Parathyroid adenoma (tissue), 2 donors: ENCODE data around the gene BAHCC1.

Experiments used
- H2AFZ ChIP-seq: fragments of 300-600 bp; sonication (generic); one replicate; pipeline ENCODE4 v1.7.0; 2017; ENCODE audit warnings: antibody characterized with exemption, mild to moderate bottlenecking
- H3K27ac ChIP-seq: fragments of 300-600 bp; sonication (generic); one replicate; pipeline ENCODE4 v1.7.0; 2017
- H3K27me3 ChIP-seq: fragments of 300-600 bp; sonication (generic); one replicate; pipeline ENCODE4 v1.7.0; 2017; ENCODE audit warnings: low read length; ENCODE audit not compliant: control insufficient read depth, insufficient read depth
- H3K36me3 ChIP-seq: fragments of 300-600 bp; sonication (generic); one replicate; pipeline ENCODE4 v1.7.0; 2017; ENCODE audit warnings: low read length; ENCODE audit not compliant: control insufficient read depth, insufficient read depth
- H3K4me1 ChIP-seq: fragments of 300-600 bp; sonication (generic); one replicate; pipeline ENCODE4 v1.7.0; 2017; ENCODE audit warnings: control low read depth
- H3K4me2 ChIP-seq: fragments of 300-600 bp; sonication (generic); one replicate; pipeline ENCODE4 v1.7.0; 2017; ENCODE audit warnings: low read length
- H3K4me3 ChIP-seq: fragments of 300-600 bp; sonication (generic); one replicate; pipeline ENCODE4 v1.7.0; 2017; ENCODE audit warnings: low read depth, low read length
- H3K79me2 ChIP-seq: fragments of 300-600 bp; sonication (generic); one replicate; pipeline ENCODE4 v1.7.0; 2017; ENCODE audit warnings: control low read depth
- H3K9ac ChIP-seq: fragments of 300-600 bp; sonication (generic); one replicate; pipeline ENCODE4 v1.7.0; 2017; ENCODE audit warnings: mild to moderate bottlenecking
- H3K9me3 ChIP-seq: fragments of 300-600 bp; sonication (generic); one replicate; pipeline ENCODE4 v1.7.0; 2017; ENCODE audit warnings: low read length; ENCODE audit not compliant: control insufficient read depth
- CTCF ChIP-seq: fragments of 300-600 bp; sonication (generic); IDR thresholded peaks from one replicate; pipeline ENCODE4 v1.7.0; 2017; ENCODE audit warnings: antibody characterized with exemption, mild to moderate bottlenecking
- donor health status: primary hyperparathyroidism.

BAHCC1 gene

GRCh38 chr17:81438007-81438659 is 42.9 kb downstream of the BAHCC1 start:
- no peaks in the 10 kb centered on the region for H3K9me3 ChIP-seq
- H3K36me3 ChIP-seq: no peaks in the 10 kb centered on the region
- H3K9ac ChIP-seq: no peak overlapping the region
- no peaks in the 10 kb centered on the region for H3K27me3 ChIP-seq
- no peak for TF ChIP-seq CTCF
- H3K4me3 ChIP-seq: no peak overlapping the region
- H3K27ac ChIP-seq: no peak overlapping the region
- no peak overlapping the region for H2AFZ ChIP-seq
- H3K79me2 ChIP-seq: no peaks in the 10 kb centered on the region
- H3K4me1 ChIP-seq: no peaks in the 10 kb centered on the region
- H3K4me2 ChIP-seq: no peak overlapping the region

- H3K36me3 ChIP-seq: no peaks in the 10 kb centered on the region
- H3K79me2 ChIP-seq: no peaks in the 10 kb centered on the region
- TF ChIP-seq CTCF: no peak
- H3K4me1 ChIP-seq: no peaks in the 10 kb centered on the region
- H3K9me3 ChIP-seq: no peaks in the 10 kb centered on the region
- no peak overlapping the region for H3K9ac ChIP-seq
- H3K4me2 ChIP-seq: no peak overlapping the region
- no peak overlapping the region for H2AFZ ChIP-seq
- H3K27me3 ChIP-seq: no peaks in the 10 kb centered on the region
- no peak overlapping the region for H3K4me3 ChIP-seq
- H3K27ac ChIP-seq: no peak overlapping the region
These were observed 43.4 kb downstream of the BAHCC1 start for GRCh38 chr17:81438688-81439087.

GRCh38 chr17:81440051-81440471 is 44.8 kb downstream of the BAHCC1 start:
- H3K4me1 ChIP-seq: no peaks in the 10 kb centered on the region

GRCh38 chr17:81440511-81441244 is 45.4 kb downstream of the BAHCC1 start:
- peak; percentile 15 for TF ChIP-seq CTCF
- Histone ChIP-seq H3K27ac (no peak overlapping the region), H3K36me3 (no peaks in the 10 kb centered on the region), H3K27me3 (no peaks in the 10 kb centered on the region), H3K4me3 (no peak overlapping the region), H2AFZ (no peak overlapping the region), H3K79me2 (no peaks in the 10 kb centered on the region), H3K4me1 (no peaks in the 10 kb centered on the region), H3K9me3 (no peaks in the 10 kb centered on the region), H3K4me2 (no peak overlapping the region), H3K9ac (no peak overlapping the region)

More at GRCh38 chr17:81440051-81440471, 44.8 kb downstream of the BAHCC1 start:
- H2AFZ ChIP-seq: no peak overlapping the region
- no peak overlapping the region for H3K4me3 ChIP-seq
- H3K27ac ChIP-seq: no peak overlapping the region
- H3K4me2 ChIP-seq: no peak overlapping the region
- H3K36me3 ChIP-seq: no peaks in the 10 kb centered on the region
- H3K9ac ChIP-seq: no peak overlapping the region
- H3K27me3 ChIP-seq: no peaks in the 10 kb centered on the region
- no peaks in the 10 kb centered on the region for H3K9me3 ChIP-seq
- TF ChIP-seq CTCF: no peak
- H3K79me2 ChIP-seq: no peaks in the 10 kb centered on the region
